MM.1S (cell line): ENCODE results near the gene KXD1.

Experiments used
- DNase-seq: peaks from one replicate; pipeline ENCODE4 v3.0.0-alpha.2; 2015
- H2AFZ ChIP-seq: fragments of 300-600 bp; sonication (generic); 2 replicates; pipeline ENCODE4 v1.6.0; 2016; ENCODE audit warnings: antibody characterized with exemption, low read length
- H3F3A ChIP-seq: fragments of 300-600 bp; sonication (generic); 2 replicates; pipeline ENCODE4 v1.6.1; 2016; ENCODE audit warnings: mild to moderate bottlenecking, antibody characterized with exemption, low read length, moderate library complexity, mixed read lengths; ENCODE audit not compliant: insufficient read depth
- H3K27ac ChIP-seq: fragments of 300-600 bp; sonication (generic); 2 replicates; pipeline ENCODE4 v1.5.1; 2016; ENCODE audit warnings: mild to moderate bottlenecking, low read length
- H3K27me3 ChIP-seq: fragments of 300-600 bp; sonication (generic); replicated peaks from 2 replicates; pipeline ENCODE4 v1.6.0; 2016; ENCODE audit warnings: low read length; ENCODE audit not compliant: insufficient read depth
- H3K36me3 ChIP-seq: fragments of 300-600 bp; sonication (generic); replicated peaks from 2 replicates; pipeline ENCODE4 v1.6.1; 2016; ENCODE audit warnings: mild to moderate bottlenecking, low read length, mixed read lengths; ENCODE audit not compliant: insufficient read depth
- H3K4me1 ChIP-seq: fragments of 300-600 bp; sonication (generic); 2 replicates; pipeline ENCODE4 v1.6.1; 2016; ENCODE audit warnings: low read length, mixed read lengths
- H3K4me2 ChIP-seq: fragments of 300-600 bp; sonication (generic); 2 replicates; pipeline ENCODE4 v1.6.0; 2016; ENCODE audit warnings: low read depth, low read length
- H3K4me3 ChIP-seq: fragments of 300-600 bp; sonication (generic); 2 replicates; pipeline ENCODE4 v1.5.1; 2016; ENCODE audit warnings: low read length, mixed read lengths
- H3K79me2 ChIP-seq: fragments of 300-600 bp; sonication (generic); 2 replicates; pipeline ENCODE4 v1.6.1; 2016; ENCODE audit warnings: mixed run types, low read length, mixed read lengths
- H3K9ac ChIP-seq: fragments of 300-600 bp; sonication (generic); 2 replicates; pipeline ENCODE4 v1.6.1; 2016; ENCODE audit warnings: low read length, mixed read lengths
- H3K9me2 ChIP-seq: fragments of 300-600 bp; sonication (generic); replicated peaks from 2 replicates; pipeline ENCODE4 v1.6.1; 2016; ENCODE audit warnings: mild to moderate bottlenecking, low read length, mixed read lengths; ENCODE audit not compliant: insufficient read depth
- H3K9me3 ChIP-seq: fragments of 300-600 bp; sonication (generic); replicated peaks from 2 replicates; pipeline ENCODE4 v1.6.1; 2016; ENCODE audit warnings: mild to moderate bottlenecking, low read length, mixed read lengths; ENCODE audit not compliant: insufficient read depth
- H4K20me1 ChIP-seq: fragments of 300-600 bp; sonication (generic); 2 replicates; pipeline ENCODE4 v1.6.1; 2016; ENCODE audit warnings: mild to moderate bottlenecking, low read length, moderate library complexity, mixed read lengths; ENCODE audit not compliant: insufficient read depth
- CTCF ChIP-seq: fragments of 300-600 bp; sonication (generic); IDR thresholded peaks from 2 replicates; pipeline ENCODE4 v1.5.1; 2016; ENCODE audit warnings: antibody characterized with exemption, low read length, mixed read lengths
- EZH2 ChIP-seq: fragments of 300-600 bp; sonication (generic); optimal IDR thresholded peaks from 2 replicates; pipeline ENCODE3; 2017; ENCODE audit warnings: low read depth, mild to moderate bottlenecking, antibody characterized with exemption, low read length, mixed read lengths
- EZH2phosphoT487 ChIP-seq: fragments of 300-600 bp; sonication (generic); IDR thresholded peaks from 2 replicates; pipeline ENCODE4 v1.6.1; 2018; ENCODE audit warnings: antibody characterized with exemption, low read length

Gene KXD1

GRCh38 chr19:18613589-18614234, 56.0 kb downstream of the KXD1 start:
- Histone ChIP-seq H3K27ac (no peak overlapping the region), H3K9me3 (no peaks in the 10 kb centered on the region), H3K36me3 (no peaks in the 10 kb centered on the region), H3K27me3 (peaks cover 91% of the 10 kb centered on the region), H3K4me3 (no peak overlapping the region), H3F3A (no peaks in the 10 kb centered on the region), H3K9ac (no peak overlapping the region), H2AFZ (no peak overlapping the region), H3K4me2 (no peak overlapping the region), H3K9me2 (no peaks in the 10 kb centered on the region), H4K20me1 (no peaks in the 10 kb centered on the region), H3K79me2 (no peaks in the 10 kb centered on the region), H3K4me1 (no peaks in the 10 kb centered on the region)
- DNase-seq = no peak
- TF ChIP-seq CTCF = no peak
- no peak for TF ChIP-seq EZH2
- TF ChIP-seq EZH2phosphoT487 = no peak

- Histone ChIP-seq H3K4me1 (no peaks in the 10 kb centered on the region), H2AFZ (no peak overlapping the region), H3K4me3 (no peak overlapping the region), H4K20me1 (no peaks in the 10 kb centered on the region), H3K9ac (no peak overlapping the region), H3K4me2 (no peak overlapping the region), H3F3A (no peaks in the 10 kb centered on the region), H3K27me3 (peaks cover 75% of the 10 kb centered on the region), H3K9me2 (no peaks in the 10 kb centered on the region), H3K27ac (no peak overlapping the region), H3K9me3 (no peaks in the 10 kb centered on the region), H3K36me3 (no peaks in the 10 kb centered on the region), H3K79me2 (no peaks in the 10 kb centered on the region)
- no peak for DNase-seq
- TF ChIP-seq CTCF (no peak), EZH2phosphoT487 (no peak), EZH2 (no peak)
Measured at GRCh38 chr19:18616023-18616422, 58.4 kb downstream of the KXD1 start.

- no peak overlapping the region for H2AFZ ChIP-seq
- H3K9me3 ChIP-seq = no peaks in the 10 kb centered on the region
- TF ChIP-seq EZH2phosphoT487 = no peak
- no peak for TF ChIP-seq EZH2
- H4K20me1 ChIP-seq = no peaks in the 10 kb centered on the region
- H3K4me2 ChIP-seq = no peak overlapping the region
- H3K4me1 ChIP-seq = no peaks in the 10 kb centered on the region
- H3K36me3 ChIP-seq = no peaks in the 10 kb centered on the region
- no peaks in the 10 kb centered on the region for H3K79me2 ChIP-seq
- DNase-seq = no peak
- peaks cover 61% of the 10 kb centered on the region for H3K27me3 ChIP-seq
- no peaks in the 10 kb centered on the region for H3K9me2 ChIP-seq
- H3K27ac ChIP-seq = no peak overlapping the region
- no peaks in the 10 kb centered on the region for H3F3A ChIP-seq
- no peak overlapping the region for H3K9ac ChIP-seq
- no peak overlapping the region for H3K4me3 ChIP-seq
Measured at GRCh38 chr19:18617562-18617961, 59.9 kb downstream of the KXD1 start.

GRCh38 chr19:18618236-18618635, 60.6 kb downstream of the KXD1 start:
- no peak for TF ChIP-seq EZH2
- no peak for TF ChIP-seq EZH2phosphoT487
- no peak for TF ChIP-seq CTCF

More at GRCh38 chr19:18618236-18618635, 60.6 kb downstream of the KXD1 start:
- H3K4me3 ChIP-seq = no peak overlapping the region
- H2AFZ ChIP-seq = no peak overlapping the region
- H3K4me1 ChIP-seq = no peaks in the 10 kb centered on the region
- H3K27me3 ChIP-seq = peaks cover 54% of the 10 kb centered on the region
- no peaks in the 10 kb centered on the region for H3K36me3 ChIP-seq
- no peaks in the 10 kb centered on the region for H4K20me1 ChIP-seq
- no peaks in the 10 kb centered on the region for H3F3A ChIP-seq
- DNase-seq = no peak
- no peak overlapping the region for H3K27ac ChIP-seq
- H3K9me3 ChIP-seq = no peaks in the 10 kb centered on the region
- no peak overlapping the region for H3K9ac ChIP-seq
- no peaks in the 10 kb centered on the region for H3K9me2 ChIP-seq
- H3K4me2 ChIP-seq = no peak overlapping the region
- H3K79me2 ChIP-seq = no peaks in the 10 kb centered on the region
